8988T (cell line): Measurements from ENCODE around the gene ACTN2.
A peak's percentile ranks its signal among the peaks of the same experiment; 100 is the strongest.

Source experiments
- DNase-seq: peaks from one replicate; pipeline ENCODE4 v3.0.0; 2011

The ACTN2 gene

GRCh38 chr1:236744533-236744932 lies 58.2 kb downstream of the ACTN2 start:
- DNase-seq = no peak

GRCh38 chr1:236746785-236747184 lies 60.5 kb downstream of the ACTN2 start:
- no peak for DNase-seq

GRCh38 chr1:236747311-236747985 lies 61.1 kb downstream of the ACTN2 start:
- no peak for DNase-seq

DNA sequence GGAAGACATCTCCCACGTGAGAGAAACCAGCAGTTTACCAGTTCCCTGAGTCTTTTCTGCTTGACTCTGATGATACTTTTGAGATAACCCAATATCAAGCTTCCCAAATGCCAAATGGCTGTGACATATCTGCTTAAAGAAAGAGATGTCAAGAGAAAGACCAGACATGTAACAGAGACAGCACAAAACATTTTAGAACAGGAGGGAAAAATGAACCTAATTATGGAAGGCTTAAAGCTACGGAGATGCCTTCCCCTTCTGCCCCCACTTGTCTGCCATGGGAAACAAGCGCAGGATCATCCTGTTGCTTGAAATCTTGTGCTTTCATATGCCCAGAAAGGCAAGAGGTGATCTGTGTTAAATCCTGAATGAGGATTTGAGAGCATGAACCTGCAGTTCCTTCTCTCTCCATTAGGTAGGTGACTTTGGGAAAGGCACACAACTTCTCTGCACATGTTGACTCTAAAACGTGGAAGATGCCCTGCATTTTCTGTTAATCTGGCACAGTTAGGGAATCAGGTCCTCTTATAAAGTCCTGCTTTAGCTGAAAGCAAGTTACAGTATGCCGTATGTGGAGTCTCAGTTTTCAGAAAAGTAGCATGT lies 62.1 kb downstream of the ACTN2 start:
- no peak for DNase-seq

DNA sequence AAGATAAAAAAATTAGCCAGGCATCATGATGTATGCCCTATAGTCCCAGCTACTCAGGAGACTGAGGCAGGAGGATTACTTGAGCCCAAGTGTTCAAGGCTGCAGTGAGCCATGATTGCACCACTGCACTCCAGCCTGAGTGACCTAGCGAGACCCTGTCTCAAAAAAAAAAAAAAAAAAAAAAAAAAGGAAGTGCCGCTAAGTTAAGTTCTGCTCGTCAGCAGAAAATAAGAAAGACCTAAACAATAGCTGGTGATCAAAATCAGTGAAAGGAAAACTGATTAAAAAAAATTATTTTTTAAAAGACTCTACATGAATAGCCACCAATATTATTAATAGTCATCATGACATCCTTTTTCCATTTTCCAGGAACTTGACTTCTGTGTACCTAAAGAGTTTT lies 64.6 kb downstream of the ACTN2 start:
- DNase-seq = no peak

GRCh38 chr1:236751385-236751784 lies 65.1 kb downstream of the ACTN2 start:
- no peak for DNase-seq

GRCh38 chr1:236751935-236752334 lies 65.6 kb downstream of the ACTN2 start:
- no peak for DNase-seq

DNA sequence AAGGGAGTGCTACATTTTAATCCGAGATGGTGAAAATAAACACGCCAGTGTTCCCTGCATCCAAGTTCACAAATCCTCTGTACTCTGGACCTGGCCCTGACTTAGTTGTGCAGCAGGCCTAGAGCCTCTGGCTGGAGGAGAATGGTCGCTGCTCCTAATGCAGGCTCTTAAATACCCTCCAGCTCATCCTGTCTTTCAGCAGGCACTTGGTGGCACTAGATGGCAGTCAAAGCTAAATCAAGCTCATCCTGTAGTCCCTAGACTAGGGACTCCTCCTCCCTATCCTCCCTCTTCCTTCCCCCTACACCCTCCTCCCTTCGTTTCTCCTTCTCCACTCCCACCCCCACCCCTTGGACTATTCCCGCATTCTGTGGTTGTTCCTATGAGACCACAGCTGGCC lies 67.2 kb downstream of the ACTN2 start:
- no peak for DNase-seq

- no peak for DNase-seq
Observed at GRCh38 chr1:236753964-236754363, 67.7 kb downstream of the ACTN2 start.

DNA sequence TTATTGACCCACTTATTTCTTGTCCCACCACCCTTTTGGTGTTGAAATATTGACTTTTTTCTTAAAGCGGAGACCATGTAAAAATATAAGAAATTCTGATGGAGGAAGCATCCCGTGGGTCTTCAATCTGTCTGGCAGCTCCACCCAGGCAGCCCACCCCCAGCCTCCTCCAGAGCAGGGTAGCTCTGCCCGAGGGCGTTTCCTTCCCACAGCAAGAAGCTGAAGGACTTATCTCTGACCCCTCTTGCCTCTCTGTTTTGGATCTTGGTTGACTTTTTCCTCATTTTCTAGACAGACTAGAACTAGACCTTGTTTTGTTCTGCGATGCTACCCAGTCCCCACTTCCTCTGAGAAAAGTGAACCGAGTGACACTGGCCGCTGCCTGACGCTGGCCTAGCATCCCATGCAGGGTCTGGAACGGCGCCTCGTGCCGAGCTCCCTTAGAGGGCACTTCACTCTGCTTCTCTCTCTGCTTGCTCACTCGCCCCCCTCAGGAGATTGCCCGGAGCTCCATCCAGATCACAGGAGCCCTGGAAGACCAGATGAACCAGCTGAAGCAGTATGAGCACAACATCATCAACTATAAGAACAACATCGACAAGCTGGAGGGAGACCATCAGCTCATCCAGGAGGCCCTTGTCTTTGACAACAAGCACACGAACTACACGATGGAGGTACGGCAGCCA lies 68.4 kb downstream of the ACTN2 start:
- no peak for DNase-seq

GRCh38 chr1:236757640-236758039 lies 71.3 kb downstream of the ACTN2 start:
- no peak for DNase-seq

GRCh38 chr1:236759252-236759859 lies 73.1 kb downstream of the ACTN2 start:
- DNase-seq = no peak

DNA sequence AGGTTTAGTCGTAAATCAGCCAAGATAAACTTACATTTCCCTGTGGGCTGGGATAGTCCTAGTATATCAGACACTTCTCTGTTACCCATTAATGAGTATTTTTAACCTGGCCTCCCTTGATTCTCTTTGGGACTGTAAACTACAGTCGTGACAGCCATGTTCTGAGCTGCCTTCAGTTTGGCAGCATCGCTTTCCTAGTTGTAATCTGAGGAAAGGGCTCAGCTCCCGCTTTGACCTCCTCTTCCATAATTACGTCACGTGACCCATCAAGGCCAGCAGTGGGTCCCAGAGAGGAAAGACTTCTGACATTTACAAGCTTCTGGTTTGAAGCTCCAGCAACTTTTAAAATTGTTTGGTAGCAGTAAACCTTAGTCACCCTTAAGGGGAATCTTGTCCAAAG lies 74.2 kb downstream of the ACTN2 start:
- DNase-seq = no peak

- DNase-seq = no peak
Observed at GRCh38 chr1:236760986-236761385, 74.7 kb downstream of the ACTN2 start.

DNA sequence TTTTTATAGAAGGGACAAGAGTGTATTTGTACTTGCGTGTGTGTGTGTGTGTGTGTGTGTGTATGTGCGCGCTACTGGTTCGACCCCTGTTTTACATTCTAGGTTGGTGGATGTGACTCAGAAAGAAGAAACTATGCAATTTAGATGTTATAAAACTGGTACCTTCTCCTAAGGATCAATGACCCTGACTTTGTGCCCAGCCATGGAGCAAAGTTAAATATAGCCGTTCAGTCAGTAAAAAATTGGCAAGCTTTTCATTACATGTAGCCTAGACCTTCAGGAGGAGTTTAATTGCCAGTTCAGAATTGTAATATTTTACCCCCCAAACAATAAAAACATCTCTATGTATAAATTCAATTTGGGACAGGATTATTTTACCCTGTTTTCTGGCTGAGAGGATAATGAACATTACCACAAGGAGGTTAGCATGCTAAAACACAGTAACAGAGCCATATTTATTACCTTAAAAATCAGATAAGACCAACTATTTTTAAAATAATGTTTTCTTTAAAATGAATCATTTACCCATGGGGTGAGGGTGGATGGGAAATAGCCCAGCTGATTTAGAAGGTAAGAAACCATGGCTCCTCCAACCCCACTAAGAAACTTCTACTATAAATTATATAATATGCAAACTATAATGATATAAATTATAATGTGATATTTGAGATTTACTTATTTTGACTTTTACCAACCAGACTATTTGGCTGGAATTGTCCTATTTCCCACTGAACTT lies 75.3 kb downstream of the ACTN2 start:
- no peak for DNase-seq

DNA sequence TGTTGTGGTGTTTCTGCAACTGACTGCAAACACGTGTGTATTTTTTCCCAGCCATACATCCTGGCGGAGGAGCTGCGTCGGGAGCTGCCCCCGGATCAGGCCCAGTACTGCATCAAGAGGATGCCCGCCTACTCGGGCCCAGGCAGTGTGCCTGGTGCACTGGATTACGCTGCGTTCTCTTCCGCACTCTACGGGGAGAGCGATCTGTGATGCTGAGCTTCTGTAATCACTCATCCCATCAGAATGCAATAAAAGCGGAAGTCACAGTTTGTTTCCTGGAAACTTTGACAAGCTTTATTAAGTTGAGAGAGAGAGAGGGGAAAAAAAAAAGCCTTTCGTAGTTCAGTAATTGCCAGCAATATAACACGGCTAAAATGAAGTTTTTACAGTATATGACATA lies 76.1 kb downstream of the ACTN2 start:
- no peak for DNase-seq

- DNase-seq = no peak
Observed at GRCh38 chr1:236765831-236766230, 79.5 kb downstream of the ACTN2 start.

DNA sequence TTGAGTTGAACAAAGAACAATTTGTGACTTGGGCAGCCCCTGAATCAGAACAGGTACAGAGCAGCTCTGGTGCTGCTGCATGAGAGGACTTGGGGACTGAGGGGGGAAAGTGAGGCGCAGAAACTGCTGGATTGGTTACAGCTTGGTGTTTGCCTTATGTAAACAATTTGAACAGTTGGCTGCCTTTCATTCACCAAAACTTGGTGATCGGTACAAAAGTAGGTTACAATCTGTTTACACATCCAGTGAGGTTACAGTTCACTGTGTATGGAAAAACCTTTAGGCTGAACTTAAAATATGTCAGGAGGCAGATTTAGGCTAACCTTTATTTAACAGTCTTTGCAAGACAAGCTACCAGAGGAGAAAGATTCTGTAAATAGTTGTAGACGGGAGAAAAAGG lies 80.2 kb downstream of the ACTN2 start:
- DNase-seq = no peak

DNA sequence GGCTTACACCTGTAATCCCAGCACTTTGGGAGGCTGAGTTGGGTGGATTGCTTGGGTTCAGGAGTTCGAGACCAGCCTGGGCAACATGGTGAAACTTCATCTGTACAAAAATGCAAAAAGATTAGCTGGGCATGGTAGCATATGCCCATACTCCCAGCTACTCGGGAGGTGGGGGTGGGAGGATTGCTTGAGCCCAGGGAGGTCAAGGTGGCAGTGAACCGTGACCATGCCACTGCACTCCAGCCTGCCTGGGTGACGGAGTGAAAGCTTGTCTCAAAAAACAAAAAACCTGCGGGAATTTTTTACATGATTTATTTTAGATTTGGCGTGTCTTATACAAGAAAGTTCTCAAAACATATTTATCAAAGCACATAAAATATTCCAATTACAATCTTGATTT lies 81.0 kb downstream of the ACTN2 start:
- DNase-seq = no peak

DNA sequence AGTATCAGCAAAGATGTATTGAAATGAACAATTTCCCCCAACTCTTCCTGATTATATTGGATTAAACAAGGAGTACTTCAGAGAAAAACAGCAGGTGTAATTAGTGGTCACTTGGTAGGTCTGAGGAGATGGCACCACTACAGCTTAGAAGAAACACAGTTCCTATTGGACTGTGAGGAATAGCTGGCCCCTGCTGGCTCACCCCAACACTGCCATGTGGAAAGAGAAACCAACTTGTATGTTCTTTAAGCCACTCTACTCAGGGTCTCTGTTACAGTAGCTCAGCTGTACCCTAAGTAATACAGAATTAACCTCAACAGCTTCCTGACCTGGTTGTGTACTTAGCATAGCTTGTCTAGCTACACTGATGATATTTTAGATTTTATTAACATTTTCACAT lies 82.3 kb downstream of the ACTN2 start:
- DNase-seq = no peak

DNA sequence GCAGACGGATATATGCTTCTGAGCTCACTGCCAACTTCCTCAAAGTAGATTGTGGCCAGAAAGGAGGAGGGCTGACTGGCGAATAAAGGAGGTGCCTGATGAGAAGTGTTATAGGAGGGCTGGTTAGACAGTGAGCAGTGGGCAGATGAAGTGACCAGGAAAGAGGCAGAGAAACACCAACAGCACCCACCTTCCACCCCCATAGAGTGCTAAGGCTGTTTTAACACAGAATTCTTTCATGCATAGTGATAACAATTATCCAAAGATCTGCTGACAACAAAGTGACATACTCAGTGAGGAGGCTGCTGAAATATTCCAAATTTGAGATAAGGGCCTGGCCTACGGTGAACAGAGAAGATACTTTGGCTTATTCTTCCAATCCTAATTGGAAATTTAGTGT lies 87.6 kb downstream of the ACTN2 start:
- no peak for DNase-seq

GRCh38 chr1:236774926-236775325 lies 88.6 kb downstream of the ACTN2 start:
- DNase-seq = peak; percentile 27

DNA sequence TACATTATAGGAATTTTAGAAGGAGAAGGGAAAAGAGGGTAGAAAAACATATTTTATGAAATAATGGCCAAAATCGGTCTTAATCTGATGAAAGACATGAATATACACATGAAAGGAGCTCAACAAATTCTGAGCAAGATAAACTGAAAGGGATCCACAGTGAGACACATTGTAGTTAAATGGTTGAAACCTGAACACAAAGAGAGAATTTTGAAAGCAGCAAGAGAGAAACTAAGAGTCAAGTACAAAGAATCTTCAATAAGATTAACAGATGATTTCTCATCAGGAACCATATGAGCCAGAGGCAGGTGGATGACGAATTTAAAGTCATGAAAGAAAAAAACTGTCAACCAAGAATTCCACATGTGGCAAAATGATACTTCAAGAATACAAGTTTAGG lies 93.0 kb downstream of the ACTN2 start:
- DNase-seq = no peak
